ENCODE data around the gene BIN1. TPM values are rescaled to one million over a fixed set of nuclear protein-coding genes. Genes with fewer than 3 reads are reported as not detected.

BIN1 gene
- total RNA-seq, 2 donors from 2014 or later, result 24.4 to 43.5 TPM

DNA sequence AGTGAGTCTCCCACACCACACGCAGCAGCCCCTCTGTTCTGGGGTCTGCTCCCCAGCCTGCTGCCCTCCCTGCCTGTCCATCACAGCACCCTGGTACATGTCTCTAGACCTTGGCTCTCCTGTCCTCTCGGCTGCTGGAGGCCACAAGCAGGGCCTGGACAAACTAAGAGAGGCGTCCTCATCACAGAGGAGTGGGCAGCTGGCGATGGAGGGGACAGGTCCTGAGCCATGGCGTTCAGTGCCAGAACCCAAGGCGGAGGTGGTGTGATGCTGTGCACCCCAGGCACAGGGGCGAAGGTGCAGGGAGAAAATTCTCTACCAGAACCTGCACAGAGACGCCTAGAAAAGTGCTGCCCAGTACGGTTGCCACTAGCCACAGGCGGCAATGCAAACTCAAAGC, 47.4 kb downstream of the BIN1 start:
- Histone ChIP-seq H3K36me3 (replicated peaks in 1 of 2; ENCODE audit: insufficient read depth in 1 of 2, low read depth in 2 of 2) (no peaks in the 10 kb centered on the region), H3K4me3 (no peak overlapping the region), H3K27ac (no peak overlapping the region), H3K27me3 (no peaks in the 10 kb centered on the region), H3K4me1 (no peaks in the 10 kb centered on the region), H3K9me3 (no peaks in the 10 kb centered on the region)
- TF ChIP-seq POLR2A (IDR thresholded peaks at IDR 0.05), result no peak
- 93 to 96% methylated on average over 7 to 9 of the region's 10 CpGs for WGBS, 2 donors
- DNase-seq (no peak), ATAC-seq (no peak)
- intact Hi-C loops (cut with DNase I), result no loop called here

DNA sequence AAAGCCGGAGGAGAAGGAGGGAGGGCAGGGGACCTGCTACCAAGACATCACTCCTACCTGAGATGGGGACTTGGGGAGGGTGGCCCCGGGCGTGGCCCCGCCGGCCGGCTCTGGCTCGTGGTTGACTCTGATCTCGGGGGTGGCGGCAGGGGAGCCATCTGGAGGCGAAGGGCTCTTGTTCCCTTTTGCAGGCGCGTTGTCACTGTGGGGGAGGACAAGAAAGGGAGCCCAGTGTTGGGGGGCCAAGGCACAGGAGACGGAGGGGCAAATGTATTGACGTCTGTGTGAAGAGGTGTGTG, 48.1 kb downstream of the BIN1 start:
- no peaks in the 10 kb centered on the region for H3K27me3 ChIP-seq
- no peaks in the 10 kb centered on the region for H3K36me3 ChIP-seq (replicated peaks in 1 of 2; ENCODE audit: insufficient read depth in 1 of 2, low read depth in 2 of 2)
- H3K4me3 ChIP-seq, result no peak overlapping the region
- ATAC-seq (no peak), DNase-seq (no peak)
- H3K27ac ChIP-seq, result no peak overlapping the region
- TF ChIP-seq CTCF (IDR thresholded peaks at IDR 0.05), result no peak
- TF ChIP-seq POLR2A (IDR thresholded peaks at IDR 0.05), result no peak
- intact Hi-C loops (cut with DNase I), result no loop called here
- WGBS, 2 donors, result 83 to 85% methylated on average over 13 to 14 of the region's 14 CpGs
- H3K4me1 ChIP-seq, result peaks cover 4% of the 10 kb centered on the region
- no peaks in the 10 kb centered on the region for H3K9me3 ChIP-seq

DNA sequence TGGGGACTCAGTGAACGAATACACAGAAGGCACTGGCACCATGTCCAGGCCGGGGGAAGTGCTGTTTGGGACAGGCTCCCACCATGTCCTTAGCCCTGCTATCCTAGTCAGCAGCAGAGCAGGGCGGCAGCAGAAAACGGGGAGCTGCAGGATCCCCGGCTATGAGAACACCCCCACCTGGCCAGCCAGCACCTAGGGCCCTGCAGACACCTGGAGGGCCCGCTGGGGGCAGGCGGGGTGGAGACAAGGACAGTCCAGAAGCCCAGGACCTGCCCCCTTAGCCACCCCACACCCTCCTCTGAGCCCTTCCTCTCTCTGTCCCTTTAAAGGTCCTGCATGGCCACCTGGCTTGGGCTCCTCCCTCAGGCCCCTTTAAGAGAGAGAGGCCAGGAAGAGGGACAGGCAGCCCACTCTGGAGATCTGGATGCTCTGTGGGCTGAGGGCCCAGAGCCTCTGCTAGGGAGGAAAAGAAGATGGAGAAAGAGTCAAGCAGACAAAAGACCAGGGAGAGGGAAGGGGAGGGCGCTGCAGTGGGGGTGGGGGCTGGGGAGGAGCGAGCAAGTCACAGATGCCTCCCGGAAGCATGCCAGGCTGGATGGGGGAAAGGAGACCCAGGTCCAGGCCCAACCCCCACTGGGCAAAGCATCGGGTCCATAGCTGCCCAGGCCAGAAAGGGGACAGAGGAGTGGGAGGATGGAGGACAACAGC, 48.6 kb downstream of the BIN1 start:
- TF ChIP-seq POLR2A (IDR thresholded peaks at IDR 0.05) (no peak), CTCF (IDR thresholded peaks at IDR 0.05) (no peak)
- intact Hi-C loops (cut with DNase I), result no loop called here
- no peak for DNase-seq

DNA sequence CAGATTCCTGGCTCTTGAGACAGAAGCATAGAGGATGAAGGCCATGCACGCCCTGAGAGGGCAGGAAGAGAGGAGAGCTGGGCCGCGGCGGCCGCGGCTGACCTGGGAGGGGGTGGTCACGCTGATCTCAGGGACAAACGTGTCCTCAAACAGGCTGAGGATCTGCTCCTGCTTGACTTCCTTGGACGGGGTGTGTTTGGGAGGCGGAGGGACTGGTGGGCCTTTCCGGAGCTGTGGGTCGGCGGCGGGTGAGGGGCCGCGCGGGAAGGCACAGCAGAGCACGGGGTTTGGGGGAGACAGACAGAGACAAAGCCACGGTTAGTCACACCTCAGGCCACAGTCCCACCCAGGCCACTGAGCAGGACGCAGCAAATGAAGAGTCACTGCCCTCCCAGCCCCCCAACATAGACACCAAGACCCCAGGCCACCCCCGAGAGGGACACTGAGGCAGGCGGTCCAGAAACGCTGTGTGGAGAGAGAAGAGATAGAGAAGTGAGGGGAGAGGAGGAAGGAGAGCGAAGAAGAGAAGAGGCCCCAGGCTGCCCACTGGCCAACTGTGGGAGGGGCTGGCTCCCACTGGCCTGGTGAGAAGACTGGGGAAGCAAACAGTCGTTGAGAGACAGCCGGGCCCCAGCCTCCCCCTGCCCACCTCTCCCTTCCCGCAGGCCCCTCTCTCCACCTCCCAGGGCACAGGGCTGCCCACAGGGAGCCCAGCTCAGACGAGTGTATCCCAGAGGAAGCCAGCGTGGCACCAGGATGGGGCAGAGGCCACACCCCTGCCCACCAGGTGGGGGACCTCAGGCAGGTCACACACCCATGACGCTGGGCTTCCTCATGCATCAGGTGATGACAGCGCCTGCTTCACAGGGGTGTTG, 49.3 kb downstream of the BIN1 start:
- ATAC-seq (no peak), DNase-seq (no peak)
- intact Hi-C loops (cut with DNase I), result no loop called here
- no peak for TF ChIP-seq POLR2A (IDR thresholded peaks at IDR 0.05)
- no peak for TF ChIP-seq CTCF (IDR thresholded peaks at IDR 0.05)
- H3K4me1 ChIP-seq, result peaks cover 8% of the 10 kb centered on the region
- H3K9me3 ChIP-seq, result no peaks in the 10 kb centered on the region
- 91 to 95% methylated on average over 27 to 31 of the region's 31 CpGs for WGBS, 2 donors
- H3K27ac ChIP-seq, result no peak overlapping the region
- H3K36me3 ChIP-seq (replicated peaks in 1 of 2; ENCODE audit: insufficient read depth in 1 of 2, low read depth in 2 of 2), result no peaks in the 10 kb centered on the region
- H3K27me3 ChIP-seq, result no peaks in the 10 kb centered on the region
- H3K4me3 ChIP-seq, result no peak overlapping the region

More for the DNA sequence above, 48.6 kb downstream of the BIN1 start:
- Histone ChIP-seq H3K36me3 (replicated peaks in 1 of 2; ENCODE audit: insufficient read depth in 1 of 2, low read depth in 2 of 2) (no peaks in the 10 kb centered on the region), H3K4me1 (peaks cover 8% of the 10 kb centered on the region), H3K27me3 (no peaks in the 10 kb centered on the region), H3K9me3 (no peaks in the 10 kb centered on the region), H3K27ac (no peak overlapping the region), H3K4me3 (no peak overlapping the region)
- WGBS, 2 donors, result 88 to 92% methylated on average over 7 to 11 of the region's 11 CpGs
- no peak for ATAC-seq

GRCh38 chr2:127056631-127057370, 50.2 kb downstream of the BIN1 start:
- no peaks in the 10 kb centered on the region for H3K9me3 ChIP-seq
- TF ChIP-seq POLR2A (IDR thresholded peaks at IDR 0.05), result no peak
- no peak for TF ChIP-seq CTCF (IDR thresholded peaks at IDR 0.05)
- no peak overlapping the region for H3K4me3 ChIP-seq
- H3K4me1 ChIP-seq, result peaks cover 8% of the 10 kb centered on the region
- DNase-seq, result no peak
- intact Hi-C loops (cut with DNase I), result no loop called here
- WGBS, 2 donors, result 82 to 92% methylated on average over 9 to 25 of the region's 25 CpGs
- no peak overlapping the region for H3K27ac ChIP-seq
- no peaks in the 10 kb centered on the region for H3K36me3 ChIP-seq (replicated peaks in 1 of 2; ENCODE audit: insufficient read depth in 1 of 2, low read depth in 2 of 2)
- no peak for ATAC-seq
- H3K27me3 ChIP-seq, result no peaks in the 10 kb centered on the region
